Endothelial cell of umbilical vein (primary cell): Measurements from ENCODE around the gene DPP6. TPM values are rescaled to one million over a fixed set of nuclear protein-coding genes. Genes with fewer than 3 reads are reported as not detected.

Experiments
- BruUV-seq: library from RNA; stranded (reverse); fragments of 400-500 nt; replicated peaks from 2 replicates; lab custom pipeline; 2021; lab: Mats Ljungman, UMichigan
- CTCF ChIA-PET: fragments of 300-600, 350-600 bp; sonication (Branson Sonifier 250); formaldehyde crosslinking; loops from one replicate; lab custom pipeline; 2021; ENCODE audit warnings: antibody characterized with exemption, inconsistent platforms; lab: Charles Lee
- POLR2A ChIA-PET: fragments of 300-600, 350-600 bp; sonication (Branson Sonifier 250); formaldehyde crosslinking; loops from one replicate; lab custom pipeline; 2021; ENCODE audit warnings: antibody characterized with exemption, inconsistent platforms; lab: Charles Lee
- DNase-seq: peaks from one replicate; pipeline ENCODE4 v3.0.0-alpha.2; 2011; ENCODE audit warnings: low read depth, low spot score
- FAIRE-seq: peaks from 2 replicates; lab custom pipeline; 2011; peaks lifted over from hg19 to GRCh38; lab: Jason Lieb, UNC
- H2AFZ ChIP-seq: 2 replicates; pipeline ENCODE4 v1.6.0; 2012; ENCODE audit warnings: low read depth, low read length, control low read depth, inconsistent platforms
- H3K27ac ChIP-seq: 2 replicates; pipeline ENCODE4 v1.5.1; 2011; ENCODE audit warnings: low read depth, mild to moderate bottlenecking, control low read depth, low read length, moderate library complexity; ENCODE audit not compliant: insufficient read depth
- H3K27me3 ChIP-seq, 2 experiments: 2 replicates each; pipeline versions ENCODE4 v1.6.0 to v1.6.1; 2011; ENCODE audit warnings: low read length in 2 of 2, mixed read lengths in 1 of 2; ENCODE audit not compliant: control insufficient read depth in 2 of 2, insufficient read depth in 2 of 2
- H3K36me3 ChIP-seq, 2 experiments: 2 replicates in 1 of 2; 3 replicates in 1 of 2; pipeline ENCODE4 v1.5.1; 2011; ENCODE audit warnings: low read length in 2 of 2, mild to moderate bottlenecking in 1 of 2, moderate library complexity in 1 of 2; ENCODE audit not compliant: control insufficient read depth in 2 of 2, insufficient read depth in 2 of 2; ENCODE audit errors: extremely low read depth in 1 of 2
- H3K4me1 ChIP-seq: 3 replicates; pipeline ENCODE4 v1.5.1; 2011; ENCODE audit warnings: mild to moderate bottlenecking, low read length; ENCODE audit not compliant: control insufficient read depth, insufficient read depth; ENCODE audit errors: extremely low read depth
- H3K4me2 ChIP-seq: 2 replicates; pipeline ENCODE4 v1.6.1; 2011; ENCODE audit warnings: low read length, control low read depth, mixed read lengths; ENCODE audit not compliant: insufficient read depth
- H3K4me3 ChIP-seq, 3 experiments: fragments of 200-600 bp in 1 of 3; sonication (generic), shearing (Covaris generic) in 1 of 3; replicated peaks in 1 of 3; 2 replicates each; pipeline ENCODE4 v1.5.1; 2011 to 2016; ENCODE audit warnings: control low read depth in 3 of 3, low read length in 3 of 3, mild to moderate bottlenecking in 2 of 3, inconsistent platforms in 1 of 3, low read depth in 1 of 3, moderate library complexity in 1 of 3; ENCODE audit not compliant: insufficient read depth in 1 of 3
- H3K79me2 ChIP-seq: 2 replicates; pipeline ENCODE4 v1.6.0; 2012; ENCODE audit warnings: low read length, inconsistent platforms; ENCODE audit not compliant: control insufficient read depth, insufficient read depth
- H3K9ac ChIP-seq: replicated peaks from 2 replicates; pipeline ENCODE3; 2011; ENCODE audit warnings: low read length, control low read depth; ENCODE audit not compliant: insufficient read depth; ENCODE audit errors: extremely low read depth
- H3K9me1 ChIP-seq: replicated peaks from 3 replicates; pipeline ENCODE4 v1.6.0; 2011; ENCODE audit warnings: mild to moderate bottlenecking, low read length; ENCODE audit not compliant: control insufficient read depth, insufficient read depth; ENCODE audit errors: extremely low read depth
- H3K9me3 ChIP-seq: replicated peaks from 2 replicates; pipeline ENCODE4 v1.5.1; 2012; ENCODE audit warnings: low read length, inconsistent platforms; ENCODE audit not compliant: control insufficient read depth, insufficient read depth
- H4K20me1 ChIP-seq: replicated peaks from 2 replicates; pipeline ENCODE3; 2011; ENCODE audit warnings: mild to moderate bottlenecking, low read length; ENCODE audit not compliant: control insufficient read depth, insufficient read depth; ENCODE audit errors: extremely low read depth
- EZH2 ChIP-seq: IDR thresholded peaks from 2 replicates; pipeline ENCODE4 v1.6.1; 2012; ENCODE audit warnings: borderline replicate concordance, low read depth, mild to moderate bottlenecking, moderate library complexity, low read length, inconsistent platforms; ENCODE audit not compliant: severe bottlenecking
- FOS ChIP-seq: IDR thresholded peaks from 2 replicates; pipeline ENCODE4 v1.6.1; 2011; ENCODE audit warnings: mild to moderate bottlenecking, low read length, moderate library complexity, borderline replicate concordance; ENCODE audit not compliant: insufficient read depth
- GATA2 ChIP-seq: IDR thresholded peaks from 2 replicates; pipeline ENCODE4 v1.7.0; 2011; ENCODE audit warnings: low read depth, mild to moderate bottlenecking, moderate library complexity, mixed read lengths, low read length; ENCODE audit not compliant: insufficient read length, insufficient read depth
- JUN ChIP-seq: IDR thresholded peaks from 2 replicates; pipeline ENCODE4 v1.6.1; 2011; ENCODE audit warnings: borderline replicate concordance, low read depth; ENCODE audit not compliant: insufficient read length, insufficient read depth
- MYC ChIP-seq: IDR thresholded peaks from one replicate; pipeline ENCODE4 v1.6.1; 2011; ENCODE audit warnings: mild to moderate bottlenecking, low read depth, low read length
- POLR2A ChIP-seq: IDR thresholded peaks from 2 replicates; pipeline ENCODE4 v1.6.1; 2012; ENCODE audit warnings: low read depth, mild to moderate bottlenecking, control low read depth, low read length
- POLR2AphosphoS5 ChIP-seq: IDR thresholded peaks from 2 replicates; pipeline ENCODE4 v1.6.1; 2012; ENCODE audit warnings: low read depth, mild to moderate bottlenecking, control low read depth, low read length, moderate library complexity; ENCODE audit not compliant: insufficient read depth
- dilution Hi-C: fragments of 300-500 bp; cut with MboI; formaldehyde crosslinking; loops from one replicate; pipeline ENCODE4 v1.15.0; 2019; ENCODE audit warnings: low sequenced_read_pairs; ENCODE audit not compliant: extremely low pct_ligation_motif_present
- intact Hi-C: fragments of 100-400 bp; cut with micrococcal nuclease; formaldehyde crosslinking; loops from one replicate; pipeline ENCODE4 v1.10.0; 2022
- polyA plus RNA-seq, 4 experiments: library from polyadenylated mRNA; depleted of rRNA in 3 of 4; stranded (reverse) in 3 of 4; unstranded in 1 of 4; fragments of >200 nt; gene quantifications; 2 replicates each; pipeline versions ENCODE4 v1.2.1 to v1.2.3, GENCODE V29; 2011 to 2012; ENCODE audit warnings: missing spikeins in 1 of 4
- total RNA-seq: library from RNA; stranded (reverse); gene quantifications from 2 replicates; pipeline ENCODE4 v1.2.3, GENCODE V29; 2021
- TF ChIP-seq, protein P1 (sequence below): IDR thresholded peaks from 2 replicates; pipeline ENCODE4 v1.6.1; 2011; ENCODE audit not compliant: insufficient read depth, insufficient read length
- TF ChIP-seq, protein P2 (sequence below), 2 donors: IDR thresholded peaks; 1 replicate in 1 of 2; 2 replicates in 1 of 2; pipeline ENCODE4 v1.5.1; 2011; ENCODE audit warnings: low read length in 2 of 2, mild to moderate bottlenecking in 2 of 2, moderate library complexity in 2 of 2, control low read depth in 1 of 2, inconsistent platforms in 1 of 2, low read depth in 1 of 2; ENCODE audit not compliant: insufficient read depth in 1 of 2; ENCODE audit errors: extremely low read depth in 1 of 2

The DPP6 gene
- total and polyA plus RNA-seq, 2 donors (not counting 3 experiments of a cell fraction or from before 2014, with no cell fraction given) = not detected

DNA sequence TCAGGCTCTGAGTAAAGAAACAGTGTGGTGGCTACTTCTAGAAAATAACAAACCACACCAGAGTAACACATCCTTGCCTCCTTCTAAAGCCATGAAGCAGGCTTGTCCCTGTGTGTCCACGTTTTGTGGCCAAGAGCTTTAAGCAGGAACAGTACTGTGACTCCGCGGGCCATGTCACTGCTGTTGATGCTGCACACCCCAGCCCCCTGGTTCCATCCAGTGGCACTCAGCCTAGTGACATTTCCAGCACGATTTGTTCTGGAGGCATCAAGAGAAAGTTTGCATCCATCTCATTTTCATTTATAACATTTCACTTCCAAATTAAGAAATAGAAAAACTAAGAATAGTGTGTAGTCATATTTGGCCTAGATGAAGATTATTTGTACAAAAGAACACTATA lies 739.4 kb downstream of the DPP6 start:
- intact Hi-C loops = no loop called here
- no peak for DNase-seq
- no peaks in the 10 kb centered on the region for H4K20me1 ChIP-seq
- no peak for FAIRE-seq
- H3K9me3 ChIP-seq = no peaks in the 10 kb centered on the region
- H3K4me3 ChIP-seq = no peak overlapping the region
- ChIA-PET CTCF (no interaction called here), POLR2A (no interaction called here)
- H3K9ac ChIP-seq = no peak overlapping the region
- H3K4me1 ChIP-seq = no peaks in the 10 kb centered on the region
- no peak overlapping the region for H3K27ac ChIP-seq
- no peaks in the 10 kb centered on the region for H3K36me3 ChIP-seq
- H3K27me3 ChIP-seq = no peaks in the 10 kb centered on the region
- no peaks in the 10 kb centered on the region for H3K79me2 ChIP-seq
- H3K4me2 ChIP-seq = no peak overlapping the region
- BruUV-seq = no TSS peak
- TF ChIP-seq MYC = no peak
- TF ChIP-seq POLR2AphosphoS5 = no peak
- TF ChIP-seq JUN = no peak
- no peak for TF ChIP-seq GATA2
- TF ChIP-seq, protein P1, sequence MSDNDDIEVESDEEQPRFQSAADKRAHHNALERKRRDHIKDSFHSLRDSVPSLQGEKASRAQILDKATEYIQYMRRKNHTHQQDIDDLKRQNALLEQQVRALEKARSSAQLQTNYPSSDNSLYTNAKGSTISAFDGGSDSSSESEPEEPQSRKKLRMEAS = no peak
- no peak for TF ChIP-seq FOS
- no peak for TF ChIP-seq POLR2A
- TF ChIP-seq, protein P2, sequence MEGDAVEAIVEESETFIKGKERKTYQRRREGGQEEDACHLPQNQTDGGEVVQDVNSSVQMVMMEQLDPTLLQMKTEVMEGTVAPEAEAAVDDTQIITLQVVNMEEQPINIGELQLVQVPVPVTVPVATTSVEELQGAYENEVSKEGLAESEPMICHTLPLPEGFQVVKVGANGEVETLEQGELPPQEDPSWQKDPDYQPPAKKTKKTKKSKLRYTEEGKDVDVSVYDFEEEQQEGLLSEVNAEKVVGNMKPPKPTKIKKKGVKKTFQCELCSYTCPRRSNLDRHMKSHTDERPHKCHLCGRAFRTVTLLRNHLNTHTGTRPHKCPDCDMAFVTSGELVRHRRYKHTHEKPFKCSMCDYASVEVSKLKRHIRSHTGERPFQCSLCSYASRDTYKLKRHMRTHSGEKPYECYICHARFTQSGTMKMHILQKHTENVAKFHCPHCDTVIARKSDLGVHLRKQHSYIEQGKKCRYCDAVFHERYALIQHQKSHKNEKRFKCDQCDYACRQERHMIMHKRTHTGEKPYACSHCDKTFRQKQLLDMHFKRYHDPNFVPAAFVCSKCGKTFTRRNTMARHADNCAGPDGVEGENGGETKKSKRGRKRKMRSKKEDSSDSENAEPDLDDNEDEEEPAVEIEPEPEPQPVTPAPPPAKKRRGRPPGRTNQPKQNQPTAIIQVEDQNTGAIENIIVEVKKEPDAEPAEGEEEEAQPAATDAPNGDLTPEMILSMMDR (IDR thresholded peaks at IDR 0.05; ENCODE audit: extremely low read depth in 1 of 2, insufficient read depth in 1 of 2, low read depth in 1 of 2, low read length in 2 of 2) = no peak
- no peak for TF ChIP-seq EZH2
- H3K9me1 ChIP-seq = no peaks in the 10 kb centered on the region
- no peak overlapping the region for H2AFZ ChIP-seq
- dilution Hi-C loops = no loop called here
